Kidney (tissue), 14 donors: ENCODE data around the gene MDH2. TPM values are rescaled to one million over a fixed set of nuclear protein-coding genes. Genes with fewer than 3 reads are reported as not detected.
"Not testable (repeated sequence)": the region's sequence is repeated elsewhere in the genome, so short reads cannot be mapped to it uniquely, and the experiment has no call there.

Experiments
- DNase-seq, 5 donors: peaks; one replicate each; pipeline ENCODE4 v3.0.0-alpha.2; 2013 to 2020
- FAIRE-seq: peaks from 2 replicates; lab custom pipeline; 2012; peaks lifted over from hg19 to GRCh38; lab: Jason Lieb, UNC
- H3K27ac ChIP-seq, 2 donors: one replicate each; pipeline ENCODE4 v1.7.0; 2013; ENCODE audit warnings: low read depth in 2 of 2, low read length in 2 of 2, inconsistent platforms in 1 of 2
- H3K27me3 ChIP-seq: one replicate; pipeline ENCODE4 v1.7.1; 2013; ENCODE audit warnings: low read length, inconsistent platforms; ENCODE audit not compliant: control insufficient read depth, insufficient read depth
- H3K36me3 ChIP-seq, 3 donors: one replicate each; pipeline versions ENCODE4 v1.7.0 to v1.7.1; 2013; ENCODE audit warnings: low read length in 3 of 3, control low read depth in 1 of 3, inconsistent platforms in 1 of 3; ENCODE audit not compliant: insufficient read depth in 3 of 3, control insufficient read depth in 2 of 3
- H3K4me1 ChIP-seq, 3 donors: one replicate each; pipeline versions ENCODE4 v1.7.0 to v1.7.1; 2013; ENCODE audit warnings: low read length in 3 of 3, inconsistent platforms in 1 of 3, low read depth in 1 of 3; ENCODE audit not compliant: control insufficient read depth in 2 of 3, insufficient read depth in 2 of 3
- H3K4me3 ChIP-seq, 3 donors: one replicate each; pipeline versions ENCODE4 v1.7.0 to v1.8.1; 2013; ENCODE audit warnings: low read length in 3 of 3, control low read depth in 1 of 3, inconsistent platforms in 1 of 3
- H3K9ac ChIP-seq, 3 donors: one replicate each; pipeline versions ENCODE4 v1.7.0 to v1.7.1; 2013; ENCODE audit warnings: low read length in 3 of 3, control low read depth in 1 of 3, inconsistent platforms in 1 of 3
- H3K9me3 ChIP-seq, 3 donors: one replicate each; pipeline versions ENCODE4 v1.7.0 to v1.7.1; 2013; ENCODE audit warnings: low read length in 3 of 3, control low read depth in 1 of 3, inconsistent platforms in 1 of 3; ENCODE audit not compliant: control insufficient read depth in 2 of 3, insufficient read depth in 1 of 3
- CTCF ChIP-seq: IDR thresholded peaks from 3 replicates; pipeline ENCODE4 v1.5.1; 2012; ENCODE audit warnings: mild to moderate bottlenecking, moderate library complexity, borderline replicate concordance; ENCODE audit not compliant: insufficient read depth; ENCODE audit errors: extremely low read depth
- intact Hi-C: fragments of 100-400 bp; cut with DNase I; formaldehyde crosslinking; loops from one replicate; pipeline ENCODE4 v1.11.1; 2022
- polyA plus RNA-seq: library from polyadenylated mRNA; stranded (reverse); fragments of 350-450 nt; fragmentation: Illumina TruSeq; extraction: RNeasy Lipid Tissue Mini Kit (QIAGEN cat#74804); gene quantifications from one replicate; pipeline ENCODE4 v1.2.3, GENCODE V29; 2014; ENCODE audit warnings: low read depth, low replicate concordance; ENCODE audit not compliant: insufficient read depth
- total RNA-seq: library from RNA; stranded (reverse); fragmentation: NEBNext Ultra II Directional; extraction: Animal tissue kit (Norgen Biotek cat#: 25700); gene quantifications from one replicate; pipeline ENCODE4 v1.2.1, GENCODE V29; 2021
- donor health status: control.
- donor health status: control.
- donor health status: control.
- donor health status: control.
- donor health status: control.
- donor health status: DM: yes; HTN: yes; CAD: no.
- donor health status: Normal renal cell carcinoma (clear cell type).

Gene MDH2
- total and polyA plus RNA-seq, 2 donors from 2014 or later: 130 to 233 TPM

GRCh38 chr7:76086070-76086469 is 38.2 kb downstream of the MDH2 start:
- DNase-seq: no peak
- no peak for FAIRE-seq
- Histone ChIP-seq H3K4me1 (no peaks in the 10 kb centered on the region), H3K9ac (no peak overlapping the region), H3K27me3 (no peaks in the 10 kb centered on the region), H3K9me3 (no peaks in the 10 kb centered on the region), H3K36me3 (no peaks in the 10 kb centered on the region), H3K4me3 (no peak overlapping the region), H3K27ac (no peak overlapping the region)
- intact Hi-C loops: no loop called here
- no peak for TF ChIP-seq CTCF

- FAIRE-seq, H3K27ac ChIP-seq: not testable (repeated sequence)
Observed at GRCh38 chr7:76087362-76087791, 39.5 kb downstream of the MDH2 start.

GRCh38 chr7:76089865-76090475 is 42.1 kb downstream of the MDH2 start:
- Histone ChIP-seq H3K9me3 (no peaks in the 10 kb centered on the region), H3K36me3 (no peaks in the 10 kb centered on the region), H3K4me3 (no peak overlapping the region), H3K9ac (no peak overlapping the region), H3K27me3 (no peaks in the 10 kb centered on the region), H3K4me1 (no peaks in the 10 kb centered on the region), H3K27ac (no peak overlapping the region)
- TF ChIP-seq CTCF: no peak
- no peak for FAIRE-seq
- intact Hi-C loops: no loop called here
- DNase-seq: peak in 3 of 5 donors; percentile 31 to 60 (median 48)

More at GRCh38 chr7:76087362-76087791, 39.5 kb downstream of the MDH2 start:
- H3K27me3 ChIP-seq, intact Hi-C loops, H3K9me3 ChIP-seq, H3K4me1 ChIP-seq, DNase-seq, H3K9ac ChIP-seq, H3K36me3 ChIP-seq, H3K4me3 ChIP-seq: not testable (repeated sequence)

GRCh38 chr7:76091506-76091905 is 43.6 kb downstream of the MDH2 start:
- H3K9ac ChIP-seq: no peak overlapping the region
- H3K9me3 ChIP-seq: no peaks in the 10 kb centered on the region
- H3K4me1 ChIP-seq: no peaks in the 10 kb centered on the region
- FAIRE-seq (no peak), DNase-seq (no peak)
- no peaks in the 10 kb centered on the region for H3K27me3 ChIP-seq
- H3K4me3 ChIP-seq: no peak overlapping the region
- no peaks in the 10 kb centered on the region for H3K36me3 ChIP-seq
- intact Hi-C loops: no loop called here
- no peak for TF ChIP-seq CTCF
- no peak overlapping the region for H3K27ac ChIP-seq

- DNase-seq: not testable (repeated sequence)
Observed at GRCh38 chr7:76093531-76093930, 45.6 kb downstream of the MDH2 start.

GRCh38 chr7:76094326-76094725 is 46.4 kb downstream of the MDH2 start:
- H3K4me3 ChIP-seq, H3K9me3 ChIP-seq, DNase-seq, H3K27ac ChIP-seq, intact Hi-C loops, H3K4me1 ChIP-seq, H3K27me3 ChIP-seq, H3K9ac ChIP-seq, H3K36me3 ChIP-seq, FAIRE-seq: not testable (repeated sequence)

More at GRCh38 chr7:76093531-76093930, 45.6 kb downstream of the MDH2 start:
- H3K27me3 ChIP-seq, H3K9me3 ChIP-seq, H3K4me1 ChIP-seq, FAIRE-seq, H3K9ac ChIP-seq, H3K27ac ChIP-seq, H3K36me3 ChIP-seq, H3K4me3 ChIP-seq, intact Hi-C loops: not testable (repeated sequence)
